Astrocyte of the spinal cord (primary cell): ENCODE measurements around the gene RLF.

ENCODE experiments used
- DNase-seq: peaks from one replicate; pipeline ENCODE4 v3.0.0; 2011; ENCODE audit warnings: low read depth, low spot score
- H3K4me3 ChIP-seq: 2 replicates; pipeline ENCODE4 v1.5.1; 2011; ENCODE audit warnings: low read depth, mild to moderate bottlenecking, low read length, moderate library complexity
- in situ Hi-C: cut with HindIII; loops from 2 replicates; pipeline ENCODE4 v1.10.0; 2017; ENCODE audit warnings: low sequenced_read_pairs
- TF ChIP-seq, protein P1 (sequence below): IDR thresholded peaks from 2 replicates; pipeline ENCODE4 v1.5.1; 2012; ENCODE audit warnings: low read depth, mild to moderate bottlenecking, low read length, inconsistent platforms

Gene RLF

DNA sequence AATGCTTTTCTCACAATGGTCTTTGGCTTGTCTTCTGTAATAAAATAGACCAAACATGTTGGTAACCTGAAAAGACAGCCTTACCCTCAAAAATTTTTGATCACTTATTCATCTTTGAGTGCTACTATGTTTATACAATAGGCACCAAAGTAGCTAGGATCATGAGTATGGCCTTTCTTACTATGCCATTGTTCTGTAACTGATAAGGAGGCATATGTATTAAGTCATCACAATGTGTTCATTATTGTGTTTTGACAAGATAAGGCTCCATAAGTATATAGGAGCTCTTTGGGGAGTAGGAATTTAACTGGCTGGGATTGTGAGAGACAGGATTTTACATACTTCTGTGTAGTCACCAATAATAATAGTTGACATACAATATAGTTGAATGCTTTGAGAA, 87.2 kb downstream of the RLF start:
- no peak for DNase-seq
- in situ Hi-C loops: no loop called here
- TF ChIP-seq, protein P1, sequence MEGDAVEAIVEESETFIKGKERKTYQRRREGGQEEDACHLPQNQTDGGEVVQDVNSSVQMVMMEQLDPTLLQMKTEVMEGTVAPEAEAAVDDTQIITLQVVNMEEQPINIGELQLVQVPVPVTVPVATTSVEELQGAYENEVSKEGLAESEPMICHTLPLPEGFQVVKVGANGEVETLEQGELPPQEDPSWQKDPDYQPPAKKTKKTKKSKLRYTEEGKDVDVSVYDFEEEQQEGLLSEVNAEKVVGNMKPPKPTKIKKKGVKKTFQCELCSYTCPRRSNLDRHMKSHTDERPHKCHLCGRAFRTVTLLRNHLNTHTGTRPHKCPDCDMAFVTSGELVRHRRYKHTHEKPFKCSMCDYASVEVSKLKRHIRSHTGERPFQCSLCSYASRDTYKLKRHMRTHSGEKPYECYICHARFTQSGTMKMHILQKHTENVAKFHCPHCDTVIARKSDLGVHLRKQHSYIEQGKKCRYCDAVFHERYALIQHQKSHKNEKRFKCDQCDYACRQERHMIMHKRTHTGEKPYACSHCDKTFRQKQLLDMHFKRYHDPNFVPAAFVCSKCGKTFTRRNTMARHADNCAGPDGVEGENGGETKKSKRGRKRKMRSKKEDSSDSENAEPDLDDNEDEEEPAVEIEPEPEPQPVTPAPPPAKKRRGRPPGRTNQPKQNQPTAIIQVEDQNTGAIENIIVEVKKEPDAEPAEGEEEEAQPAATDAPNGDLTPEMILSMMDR: no peak
- no peak overlapping the region for H3K4me3 ChIP-seq

DNA sequence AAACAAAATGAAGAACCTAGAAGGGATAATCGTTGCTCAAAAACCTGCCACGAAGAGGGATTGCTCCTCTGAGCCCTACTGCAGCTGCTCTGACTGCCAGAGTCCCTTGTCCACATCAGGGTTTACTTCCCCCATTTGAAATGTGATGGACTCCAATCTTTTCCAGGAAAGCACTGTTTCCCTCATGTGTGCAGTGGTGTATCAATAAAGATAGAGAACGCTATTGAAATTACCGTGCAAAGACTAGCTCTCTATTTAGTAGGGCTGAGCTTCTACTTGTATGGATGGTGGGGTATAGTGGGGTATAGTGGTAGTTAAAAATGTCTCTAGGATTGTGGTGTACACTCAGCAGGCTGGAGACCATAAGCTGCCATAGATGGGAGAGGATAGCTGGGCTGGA, 90.3 kb downstream of the RLF start:
- DNase-seq: no peak
- H3K4me3 ChIP-seq: no peak overlapping the region
- TF ChIP-seq, protein P1: no peak
- in situ Hi-C loops: no loop called here

DNA sequence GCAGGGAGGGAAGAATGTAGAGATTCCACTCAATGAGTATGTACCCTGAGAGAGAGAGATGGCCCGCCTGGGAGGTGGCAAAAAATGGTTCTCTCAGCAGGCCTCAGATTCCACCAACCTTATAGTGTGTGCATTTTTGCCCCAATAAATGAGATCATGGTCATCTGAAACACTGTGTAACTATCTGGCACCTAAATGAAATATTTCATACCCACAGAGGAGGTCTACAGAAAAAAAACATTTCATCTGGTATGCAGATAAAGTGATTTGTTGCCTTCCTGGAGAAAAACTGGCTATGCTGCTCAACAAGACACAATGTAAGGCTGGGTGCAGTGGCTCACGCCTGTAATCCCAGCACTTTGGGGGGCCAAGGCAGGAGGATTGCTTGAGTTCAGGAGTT, 91.4 kb downstream of the RLF start:
- in situ Hi-C loops: no loop called here
- no peak for DNase-seq
- no peak overlapping the region for H3K4me3 ChIP-seq
- TF ChIP-seq, protein P1: no peak

DNA sequence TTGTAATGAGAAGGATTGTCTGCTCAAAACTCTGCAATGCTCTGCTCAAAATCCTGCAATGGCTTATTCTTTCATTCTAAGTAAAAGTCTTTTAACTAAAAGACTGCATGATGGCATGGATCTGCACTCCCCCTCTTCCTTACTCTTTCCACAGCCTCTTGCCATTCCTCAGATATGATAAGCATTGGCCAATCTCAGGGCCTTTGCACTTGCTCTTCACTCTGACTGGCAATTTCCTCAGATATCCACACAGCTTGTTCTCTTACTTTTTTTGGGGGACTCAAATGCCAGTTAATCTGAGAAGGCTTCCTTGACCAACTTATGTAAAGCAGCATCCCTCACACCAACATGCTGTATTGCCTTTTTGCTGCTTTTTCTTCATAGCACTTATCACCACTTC, 94.0 kb downstream of the RLF start:
- DNase-seq: no peak
- H3K4me3 ChIP-seq: no peak overlapping the region
- in situ Hi-C loops: no loop called here
- TF ChIP-seq, protein P1: no peak

DNA sequence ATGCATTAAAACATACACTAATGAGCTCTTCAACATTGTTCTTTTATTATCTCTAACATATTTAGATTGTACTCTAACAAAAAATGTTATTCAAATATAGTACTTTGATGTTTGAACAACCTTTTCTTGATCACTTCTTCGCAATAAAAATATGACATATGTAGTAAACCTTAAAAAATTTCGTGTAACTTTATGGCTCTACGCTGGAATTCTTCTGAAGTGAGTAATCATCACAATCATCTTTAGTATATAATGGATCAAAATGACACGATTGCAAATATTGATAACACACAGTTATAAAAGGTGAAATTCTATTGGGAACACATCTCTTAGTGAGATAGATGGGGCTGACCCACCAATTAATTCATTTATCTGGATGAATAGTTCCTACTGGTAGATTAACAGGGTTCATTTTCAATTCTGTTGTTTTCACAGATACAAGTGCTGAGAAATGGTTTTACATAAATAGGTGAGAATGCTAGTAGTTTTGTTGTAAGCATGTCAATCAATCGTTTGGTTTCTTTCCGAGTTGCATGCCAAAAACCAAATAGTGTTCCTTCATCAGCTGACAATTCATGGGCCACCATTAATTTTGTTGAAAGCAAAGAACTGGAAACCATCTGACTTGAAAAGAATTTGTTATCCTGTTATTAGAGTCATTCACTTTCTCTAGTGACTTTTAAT, 95.4 kb downstream of the RLF start:
- in situ Hi-C loops: no loop called here
- DNase-seq: no peak
- TF ChIP-seq, protein P1: no peak
- peak overlapping the region; percentile 97 for H3K4me3 ChIP-seq

DNA sequence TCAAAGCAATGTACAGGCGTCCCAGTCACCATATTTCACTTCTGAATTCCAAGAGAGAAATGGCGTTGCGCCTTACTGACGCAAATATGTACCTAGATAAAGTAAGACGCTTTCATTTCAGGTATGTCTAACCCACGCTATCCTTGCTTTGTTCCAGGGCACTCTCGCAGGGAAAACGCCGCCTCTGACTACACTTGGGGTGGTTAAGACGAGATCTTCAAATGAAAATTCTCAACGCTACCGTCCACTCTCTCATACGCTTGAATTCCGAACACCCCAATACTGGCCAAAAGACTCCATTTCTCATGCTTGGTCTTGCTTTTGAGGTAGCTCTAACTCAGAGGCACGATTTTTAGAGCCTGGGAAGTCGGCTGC, 96.1 kb downstream of the RLF start:
- TF ChIP-seq, protein P1: no peak
- peak overlapping the region; percentile 97 for H3K4me3 ChIP-seq
- no peak for DNase-seq
- in situ Hi-C loops: no loop called here
